Bronchial epithelial cell (primary cell): ENCODE results near the gene RAI1. TPM values are rescaled to one million over a fixed set of nuclear protein-coding genes. Genes with fewer than 3 reads are reported as not detected.

Experiments
- DNase-seq: peaks from one replicate; pipeline ENCODE4 v3.0.0-alpha.2; 2010; ENCODE audit warnings: low read depth
- FAIRE-seq: peaks from 2 replicates; lab custom pipeline; 2011; peaks lifted over from hg19 to GRCh38; lab: Jason Lieb, UNC
- H3K27me3 ChIP-seq: 2 replicates; pipeline ENCODE4 v1.5.1; 2011; ENCODE audit warnings: low read length; ENCODE audit not compliant: control insufficient read depth, insufficient read depth
- H3K36me3 ChIP-seq: 2 replicates; pipeline ENCODE4 v1.5.1; 2011; ENCODE audit warnings: low read length; ENCODE audit not compliant: control insufficient read depth, insufficient read depth
- H3K4me3 ChIP-seq: 2 replicates; pipeline ENCODE4 v1.5.1; 2011; ENCODE audit warnings: mild to moderate bottlenecking, low read depth, low read length, control low read depth
- total RNA-seq: library from RNA; depleted of rRNA; stranded (reverse); fragments of >200 nt; gene quantifications from 2 replicates; pipeline ENCODE4 v1.2.1, GENCODE V29; 2014
- TF ChIP-seq, protein P1 (sequence below): IDR thresholded peaks from 2 replicates; pipeline ENCODE4 v1.5.1; 2011; ENCODE audit warnings: mild to moderate bottlenecking, moderate library complexity, low read length, control low read depth, inconsistent platforms; ENCODE audit not compliant: insufficient read depth, severe bottlenecking

RAI1 gene
- total RNA-seq, 1 donor from 2014 or later: 7.4 TPM

DNA sequence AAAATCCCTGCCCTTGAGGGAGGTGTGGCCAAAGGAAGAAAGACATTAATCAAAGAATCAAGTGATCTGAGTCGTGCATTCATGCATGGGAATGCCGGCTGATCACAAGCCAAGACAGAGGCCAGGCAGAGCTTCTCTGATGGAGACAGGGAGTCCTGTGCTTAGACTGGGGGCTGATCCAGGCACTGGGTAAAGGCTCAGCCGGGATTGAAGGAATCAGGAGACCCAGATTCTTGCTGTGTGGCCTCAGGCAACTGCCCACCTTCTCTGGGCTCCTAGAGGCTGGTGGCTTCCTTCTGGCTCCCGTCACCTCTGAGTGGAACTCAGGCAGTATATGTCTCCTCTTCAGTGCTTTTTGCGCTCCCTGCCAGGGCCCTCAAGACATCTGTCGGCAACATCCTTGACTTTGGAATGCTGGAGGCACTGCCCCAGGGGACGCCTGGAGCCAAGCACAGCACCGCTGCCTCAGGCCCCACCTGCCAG lies 17.7 kb downstream of the RAI1 start:
- TF ChIP-seq, protein P1, sequence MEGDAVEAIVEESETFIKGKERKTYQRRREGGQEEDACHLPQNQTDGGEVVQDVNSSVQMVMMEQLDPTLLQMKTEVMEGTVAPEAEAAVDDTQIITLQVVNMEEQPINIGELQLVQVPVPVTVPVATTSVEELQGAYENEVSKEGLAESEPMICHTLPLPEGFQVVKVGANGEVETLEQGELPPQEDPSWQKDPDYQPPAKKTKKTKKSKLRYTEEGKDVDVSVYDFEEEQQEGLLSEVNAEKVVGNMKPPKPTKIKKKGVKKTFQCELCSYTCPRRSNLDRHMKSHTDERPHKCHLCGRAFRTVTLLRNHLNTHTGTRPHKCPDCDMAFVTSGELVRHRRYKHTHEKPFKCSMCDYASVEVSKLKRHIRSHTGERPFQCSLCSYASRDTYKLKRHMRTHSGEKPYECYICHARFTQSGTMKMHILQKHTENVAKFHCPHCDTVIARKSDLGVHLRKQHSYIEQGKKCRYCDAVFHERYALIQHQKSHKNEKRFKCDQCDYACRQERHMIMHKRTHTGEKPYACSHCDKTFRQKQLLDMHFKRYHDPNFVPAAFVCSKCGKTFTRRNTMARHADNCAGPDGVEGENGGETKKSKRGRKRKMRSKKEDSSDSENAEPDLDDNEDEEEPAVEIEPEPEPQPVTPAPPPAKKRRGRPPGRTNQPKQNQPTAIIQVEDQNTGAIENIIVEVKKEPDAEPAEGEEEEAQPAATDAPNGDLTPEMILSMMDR: no peak
- peaks cover 1% of the 10 kb centered on the region for H3K36me3 ChIP-seq
- DNase-seq: no peak
- H3K4me3 ChIP-seq: no peak overlapping the region
- peak; percentile 43 for FAIRE-seq
- H3K27me3 ChIP-seq: no peaks in the 10 kb centered on the region

DNA sequence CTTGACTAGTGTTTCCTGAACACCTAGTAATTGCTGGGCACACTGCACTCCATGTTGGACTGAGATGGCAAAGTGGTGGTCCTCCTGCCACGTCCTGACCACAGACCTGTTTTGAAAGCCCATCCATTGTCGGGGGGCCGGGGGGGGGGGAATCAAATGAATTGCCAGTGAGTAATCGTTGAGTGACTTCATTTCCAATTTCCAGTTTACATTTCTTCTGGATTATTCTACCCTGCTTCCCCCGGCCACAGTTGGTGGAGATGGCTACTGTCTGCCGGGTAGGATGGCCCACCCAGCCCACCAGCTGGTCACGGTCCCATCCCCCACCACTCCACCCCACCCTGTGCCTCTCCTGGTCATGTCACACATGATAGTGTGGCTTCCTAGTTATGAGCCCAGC lies 18.2 kb downstream of the RAI1 start:
- H3K36me3 ChIP-seq: peaks cover 1% of the 10 kb centered on the region
- FAIRE-seq (no peak), DNase-seq (no peak)
- no peak overlapping the region for H3K4me3 ChIP-seq
- TF ChIP-seq, protein P1: no peak
- H3K27me3 ChIP-seq: no peaks in the 10 kb centered on the region

DNA sequence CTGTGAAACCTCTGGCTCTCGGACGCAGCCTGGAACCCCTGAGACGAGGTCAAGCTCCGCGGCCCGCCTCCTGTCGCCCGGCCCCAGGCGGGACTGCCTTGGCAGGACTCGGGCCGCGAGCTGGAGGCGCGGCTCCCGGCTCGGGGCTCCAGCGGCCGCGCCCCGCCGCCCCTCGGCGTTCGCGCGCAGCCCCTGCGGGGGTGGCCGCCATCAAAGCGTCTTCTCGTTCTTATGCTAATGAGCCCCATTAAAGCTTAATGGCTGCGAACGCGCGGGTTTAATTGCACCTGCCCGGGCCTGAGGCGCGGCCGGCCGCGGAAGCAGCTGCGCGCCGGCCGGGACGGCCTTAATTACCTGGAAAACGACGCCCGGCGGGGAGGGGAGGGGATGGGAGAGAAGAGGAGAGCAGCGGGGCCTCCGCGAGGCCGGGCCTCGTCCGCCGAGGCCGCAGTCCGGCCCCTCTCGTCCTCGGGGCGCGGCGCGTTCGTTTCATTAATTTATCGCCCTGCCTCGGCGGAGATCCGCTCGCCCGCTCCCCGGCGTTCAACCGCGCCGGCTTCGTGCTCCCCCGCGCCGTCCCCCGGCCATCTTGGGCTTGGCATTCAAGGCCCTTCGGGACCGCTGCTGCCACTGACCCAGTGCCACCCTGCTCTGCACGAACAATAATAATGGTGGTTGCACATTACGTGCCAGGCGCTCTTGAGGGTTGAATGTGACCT lies 19.2 kb downstream of the RAI1 start:
- TF ChIP-seq, protein P1: no peak
- H3K4me3 ChIP-seq: no peak overlapping the region
- FAIRE-seq (no peak), DNase-seq (no peak)
- peaks cover 4% of the 10 kb centered on the region for H3K36me3 ChIP-seq
- H3K27me3 ChIP-seq: no peaks in the 10 kb centered on the region

DNA sequence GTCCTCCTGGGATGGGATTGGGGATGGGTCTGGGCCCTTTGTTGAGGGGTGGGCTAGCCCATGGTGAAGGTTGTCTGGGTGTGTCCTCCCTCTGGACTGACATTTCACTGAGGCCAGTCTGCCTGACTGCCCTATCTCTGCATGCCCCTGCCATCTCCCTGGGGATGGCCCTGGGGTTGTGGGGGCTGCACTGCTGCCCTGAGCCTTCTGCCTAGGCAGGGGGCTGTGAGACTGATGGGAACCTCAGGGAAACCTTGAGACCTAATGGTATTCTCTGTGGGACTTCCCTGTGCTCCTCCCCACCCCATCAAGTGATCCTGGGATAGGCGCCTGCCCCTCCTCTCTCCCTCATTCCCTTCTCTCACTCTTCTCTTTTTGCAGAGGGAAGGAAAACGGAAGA lies 19.9 kb downstream of the RAI1 start:
- TF ChIP-seq, protein P1: no peak
- FAIRE-seq (no peak), DNase-seq (no peak)
- H3K36me3 ChIP-seq: peaks cover 4% of the 10 kb centered on the region
- no peak overlapping the region for H3K4me3 ChIP-seq
- H3K27me3 ChIP-seq: no peaks in the 10 kb centered on the region

DNA sequence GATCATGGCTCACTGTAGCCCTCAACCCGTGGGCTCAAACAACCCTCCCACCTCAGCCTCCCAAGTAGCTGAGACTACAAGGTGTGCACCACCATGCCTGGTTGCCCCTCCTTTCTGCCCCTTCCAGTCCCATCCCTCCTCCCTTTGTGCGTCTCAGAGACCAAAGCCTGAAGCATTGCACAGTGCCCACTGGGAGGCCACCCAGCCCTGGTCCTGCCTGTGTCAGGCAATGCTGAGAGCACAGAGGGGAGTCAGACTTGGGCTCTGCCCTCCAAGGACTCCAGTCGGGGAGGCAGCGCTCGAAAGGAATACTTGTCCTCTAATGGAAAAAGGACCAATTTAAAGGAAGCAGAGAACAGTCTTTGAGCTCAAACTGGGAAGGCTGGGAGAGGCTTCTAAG lies 20.4 kb downstream of the RAI1 start:
- Histone ChIP-seq H3K27me3 (no peaks in the 10 kb centered on the region), H3K4me3 (no peak overlapping the region), H3K36me3 (peaks cover 4% of the 10 kb centered on the region)
- FAIRE-seq: no peak
- TF ChIP-seq, protein P1: no peak
- DNase-seq: no peak
